Fibroblast of villous mesenchyme (primary cell): ENCODE data around the gene NKAIN1. TPM values are rescaled to one million over a fixed set of nuclear protein-coding genes. Genes with fewer than 3 reads are reported as not detected.
"Not testable (repeated sequence)": the region's sequence is repeated elsewhere in the genome, so short reads cannot be mapped to it uniquely, and the experiment has no call there.

Source experiments
- DNase-seq: peaks from one replicate; pipeline ENCODE4 v3.0.0-alpha.2; 2010; ENCODE audit warnings: low read depth
- H3K4me3 ChIP-seq: 2 replicates; pipeline ENCODE4 v1.5.1; 2011; ENCODE audit warnings: low read depth, mild to moderate bottlenecking, low read length
- total RNA-seq: library from RNA; depleted of rRNA; stranded (reverse); fragments of >200 nt; gene quantifications from 2 replicates; pipeline ENCODE4 v1.2.3, GENCODE V29; 2012
- TF ChIP-seq, protein P1 (sequence below): IDR thresholded peaks from 2 replicates; pipeline ENCODE4 v1.5.1; 2012; ENCODE audit warnings: low read depth, mild to moderate bottlenecking, low read length; ENCODE audit not compliant: insufficient read depth

NKAIN1 gene
- total RNA-seq, 1 donor = not detected

DNA sequence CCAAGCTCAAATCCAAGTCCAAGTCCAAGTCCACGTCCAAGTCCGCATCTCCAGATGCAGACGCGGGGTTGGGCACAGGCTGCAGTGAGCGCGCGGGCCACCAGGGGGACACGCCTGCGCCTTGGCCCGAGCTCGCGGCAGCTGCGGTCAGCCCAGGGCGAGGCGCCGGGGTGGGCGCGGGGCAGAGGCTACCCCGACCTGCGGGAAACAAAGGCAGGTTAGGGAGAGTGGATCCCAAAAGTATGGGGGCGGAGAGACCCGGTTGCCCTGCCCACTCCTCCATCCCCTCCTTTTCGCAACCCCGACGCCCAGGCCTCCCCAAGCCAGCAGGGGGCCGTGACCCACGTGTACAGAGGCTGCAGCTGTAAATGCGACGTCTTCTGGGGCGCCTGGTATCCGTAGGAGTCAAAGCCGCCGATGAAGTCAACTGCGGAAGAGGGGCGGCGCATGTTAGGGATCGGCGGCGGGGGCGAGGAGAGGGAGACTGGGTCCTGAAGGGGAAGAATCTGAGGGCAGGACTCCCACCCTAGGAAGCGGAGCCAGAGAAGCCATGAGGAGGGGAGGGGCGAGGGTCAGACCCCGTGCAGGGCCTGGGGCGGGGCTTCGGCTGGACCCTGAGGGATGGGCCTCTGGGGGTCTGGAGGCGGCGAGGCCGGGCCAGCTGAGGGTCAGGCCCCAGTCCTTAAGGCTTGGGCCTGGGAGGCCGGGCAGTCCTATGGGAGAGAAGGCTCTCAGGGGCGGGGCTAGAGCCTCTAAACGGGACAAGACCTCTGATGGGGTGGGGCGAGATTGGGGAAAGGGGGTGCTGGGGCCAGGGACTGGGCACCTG lies 58.0 kb downstream of the NKAIN1 start:
- peak; percentile 47 for DNase-seq
- H3K4me3 ChIP-seq = peak overlapping the region; percentile 45
- TF ChIP-seq, protein P1, sequence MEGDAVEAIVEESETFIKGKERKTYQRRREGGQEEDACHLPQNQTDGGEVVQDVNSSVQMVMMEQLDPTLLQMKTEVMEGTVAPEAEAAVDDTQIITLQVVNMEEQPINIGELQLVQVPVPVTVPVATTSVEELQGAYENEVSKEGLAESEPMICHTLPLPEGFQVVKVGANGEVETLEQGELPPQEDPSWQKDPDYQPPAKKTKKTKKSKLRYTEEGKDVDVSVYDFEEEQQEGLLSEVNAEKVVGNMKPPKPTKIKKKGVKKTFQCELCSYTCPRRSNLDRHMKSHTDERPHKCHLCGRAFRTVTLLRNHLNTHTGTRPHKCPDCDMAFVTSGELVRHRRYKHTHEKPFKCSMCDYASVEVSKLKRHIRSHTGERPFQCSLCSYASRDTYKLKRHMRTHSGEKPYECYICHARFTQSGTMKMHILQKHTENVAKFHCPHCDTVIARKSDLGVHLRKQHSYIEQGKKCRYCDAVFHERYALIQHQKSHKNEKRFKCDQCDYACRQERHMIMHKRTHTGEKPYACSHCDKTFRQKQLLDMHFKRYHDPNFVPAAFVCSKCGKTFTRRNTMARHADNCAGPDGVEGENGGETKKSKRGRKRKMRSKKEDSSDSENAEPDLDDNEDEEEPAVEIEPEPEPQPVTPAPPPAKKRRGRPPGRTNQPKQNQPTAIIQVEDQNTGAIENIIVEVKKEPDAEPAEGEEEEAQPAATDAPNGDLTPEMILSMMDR = peak; percentile 85

DNA sequence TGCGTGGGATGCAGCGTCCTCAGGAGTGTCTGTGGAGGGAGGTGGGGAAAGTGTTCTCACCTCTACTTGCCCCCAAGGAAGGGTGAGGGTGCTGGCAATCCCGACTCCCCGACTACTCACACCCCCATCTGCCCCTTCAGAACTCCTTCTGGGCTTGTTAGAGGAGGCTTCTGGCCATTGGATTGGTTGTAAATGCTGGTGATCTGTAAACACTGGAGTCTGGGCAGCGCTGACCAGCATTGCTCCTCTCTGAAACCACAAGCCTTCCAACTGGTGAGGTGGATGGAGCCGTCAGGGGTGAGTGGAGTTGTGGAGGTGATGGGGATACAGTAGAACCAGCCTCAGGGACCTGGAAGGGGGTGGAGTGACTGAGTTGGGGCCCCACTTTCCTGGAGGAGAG lies 59.3 kb downstream of the NKAIN1 start:
- no peak for DNase-seq
- TF ChIP-seq, protein P1 = no peak
- H3K4me3 ChIP-seq = no peak overlapping the region

DNA sequence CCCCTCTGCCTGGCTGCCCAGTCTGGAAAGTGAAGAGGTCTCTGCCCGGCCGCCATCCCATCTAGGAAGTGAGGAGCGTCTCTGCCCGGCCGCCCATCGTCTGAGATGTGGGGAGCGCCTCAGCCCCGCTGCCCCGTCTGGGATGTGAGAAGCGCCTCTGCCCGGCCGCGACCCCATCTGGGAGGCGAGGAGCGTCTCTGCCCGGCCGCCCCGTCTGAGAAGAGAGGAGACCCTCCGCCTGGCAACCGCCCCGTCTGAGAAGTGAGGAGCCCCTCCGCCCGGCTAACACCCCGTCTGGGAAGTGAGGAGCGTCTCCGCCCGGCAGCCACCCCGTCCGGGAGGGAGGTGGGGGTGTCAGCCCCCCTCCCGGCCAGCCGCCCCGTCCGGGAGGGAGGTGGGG lies 63.4 kb downstream of the NKAIN1 start:
- not testable (repeated sequence) for H3K4me3 ChIP-seq, DNase-seq

DNA sequence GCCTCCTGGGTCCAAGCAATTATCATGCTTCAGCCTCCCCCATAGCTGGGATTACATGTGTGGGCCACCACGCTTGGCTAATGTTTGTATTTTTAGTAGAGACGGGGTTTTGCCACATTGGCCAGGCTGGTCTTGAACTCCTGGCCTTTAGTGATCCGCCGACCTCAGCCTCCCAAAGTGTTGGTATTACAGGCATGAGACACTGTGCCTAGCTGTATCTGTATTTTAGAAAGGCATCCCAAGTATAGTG lies 69.3 kb downstream of the NKAIN1 start:
- DNase-seq = no peak
- TF ChIP-seq, protein P1 = no peak
- no peak overlapping the region for H3K4me3 ChIP-seq

DNA sequence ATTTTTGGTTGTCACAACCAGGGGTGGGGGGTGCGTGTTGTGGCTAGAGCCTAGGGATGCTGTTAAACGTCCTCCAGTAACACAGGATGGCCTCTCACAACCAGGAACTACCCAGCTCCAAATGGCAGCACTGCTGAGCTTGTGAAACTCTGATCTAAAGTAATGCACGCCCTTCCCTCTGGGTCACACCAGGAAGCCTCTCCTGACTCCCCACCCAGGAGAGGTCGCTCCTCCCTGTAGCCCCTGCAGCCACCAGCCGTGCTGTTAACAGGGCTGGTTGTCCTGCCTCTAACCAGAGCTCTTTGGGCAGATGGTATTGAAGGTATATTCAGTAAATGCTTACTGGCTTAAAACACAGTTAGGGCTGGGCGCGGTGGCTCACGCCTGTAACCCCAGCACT lies 73.2 kb downstream of the NKAIN1 start:
- no peak overlapping the region for H3K4me3 ChIP-seq
- DNase-seq = no peak
- TF ChIP-seq, protein P1 = no peak

DNA sequence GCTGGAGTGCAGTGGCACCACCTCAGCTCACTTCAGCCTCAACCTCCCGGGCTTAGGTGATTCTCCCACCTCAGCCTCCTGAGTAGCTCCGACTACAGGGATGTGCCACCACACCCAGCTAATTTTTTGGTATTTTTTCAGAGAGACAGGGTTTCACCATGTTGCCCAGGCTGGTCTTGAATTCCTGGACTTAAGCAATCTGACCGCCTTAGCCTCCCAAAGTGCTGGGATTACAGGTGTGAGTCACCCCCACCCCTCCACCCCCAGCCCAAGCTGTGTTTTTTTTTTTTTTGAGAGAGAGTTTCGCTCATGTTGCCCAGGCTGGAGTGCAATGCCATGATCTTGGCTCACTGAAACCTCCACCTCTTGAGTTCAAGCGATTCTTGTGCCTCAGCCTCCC lies 75.4 kb downstream of the NKAIN1 start:
- DNase-seq = no peak
- no peak overlapping the region for H3K4me3 ChIP-seq
- TF ChIP-seq, protein P1 = no peak

DNA sequence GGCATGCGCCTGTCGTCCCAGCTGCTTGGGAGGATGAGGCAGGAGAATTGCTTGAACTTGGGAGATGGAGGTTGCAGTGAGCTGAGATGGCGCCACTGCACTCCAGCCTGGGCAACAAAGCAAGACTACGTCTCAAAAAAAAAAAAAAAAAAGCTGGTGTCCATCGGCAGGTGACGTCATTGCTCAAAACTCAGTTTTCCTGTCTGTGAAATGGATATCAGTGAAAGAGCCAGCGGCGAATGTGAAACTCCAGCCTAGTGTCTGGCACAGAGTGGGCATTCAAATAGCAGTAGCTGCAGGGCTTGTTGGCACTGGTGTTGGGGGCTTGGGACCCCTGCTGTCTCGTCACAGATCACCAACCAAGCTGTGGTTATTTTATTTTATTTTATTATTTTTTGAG lies 75.8 kb downstream of the NKAIN1 start:
- DNase-seq = no peak
- no peak overlapping the region for H3K4me3 ChIP-seq
- TF ChIP-seq, protein P1 = no peak
